K562 (cell line): Measurements from ENCODE around the gene ERI2. TPM values are rescaled to one million over a fixed set of nuclear protein-coding genes. Genes with fewer than 3 reads are reported as not detected.

Experiments
- polyA plus RNA-seq, 8 experiments: library from polyadenylated mRNA; depleted of rRNA in 4 of 8; stranded (reverse) in 5 of 8; unstranded in 3 of 8; fragments of >200 nt; fragmentation: Nextera tagmentation in 2 of 8; fragmentation: Illumina TruSeq in 1 of 8; extraction: Ambion mirVana in 2 of 8; extraction: Trizol in 1 of 8; gene quantifications; 2 replicates each; pipeline versions ENCODE4 v1.2.1 to v1.2.3, GENCODE V29; 2011 to 2014; ENCODE audit warnings: inconsistent platforms in 1 of 8, missing spikeins in 1 of 8
- small RNA-seq: library from RNA; depleted of rRNA; stranded (forward); fragments of <200 nt; gene quantifications from one replicate; pipeline ENCODE3, GENCODE V24; 2014
- total RNA-seq, 7 experiments: library from RNA; depleted of rRNA in 6 of 7; stranded (reverse); fragments of >200 nt in 6 of 7; fragmentation: Illumina TruSeq in 2 of 7; extraction: Trizol in 2 of 7; gene quantifications; 2 replicates each; pipeline versions ENCODE4 v1.2.1 to v1.2.3, GENCODE V29; 2011 to 2021; ENCODE audit warnings: low replicate concordance in 1 of 7

ERI2 gene
- total and polyA plus RNA-seq, 9 of the 15 experiments (the other 6 are each of a cell fraction or from before 2014, with no cell fraction given) = 23.3 to 57.0 (median 48.1) TPM

Small RNAs within 50 kb of the gene (small RNA-seq; reads per million reads assigned to genes)
- gene RF00618 = not detected
- gene RNU6-944P = not detected

Other genes with a start within 250 kb of the ERI2 start
- gene ACSM2B, start 230.1 kb downstream of the ERI2 start, total RNA-seq (2014; rRNA removed) = 0.16 TPM in 1 of 2 replicates, not detected in the other
- gene ACSM2B, start 230.1 kb downstream of the ERI2 start, total RNA-seq (2014; rRNA removed; fragmentation: Illumina TruSeq; extraction: Trizol) = 0.22 and 0.69 TPM in 2 replicates
- gene ACSM2B, start 230.1 kb downstream of the ERI2 start, total RNA-seq (2015; rRNA removed; fragmentation: Illumina TruSeq; extraction: Trizol) = not detected in 2 replicates
- 0.40 and 0.89 TPM in 2 replicates for gene ACSM2B, start 230.1 kb downstream of the ERI2 start, total RNA-seq (2021)
- gene ACSM2B, start 230.1 kb downstream of the ERI2 start, polyA plus RNA-seq (2011; rRNA removed) = not detected in 2 replicates
- 0.06 and 0.10 TPM in 2 replicates for gene ACSM2B, start 230.1 kb downstream of the ERI2 start, polyA plus RNA-seq (2014; fragmentation: Illumina TruSeq; extraction: Trizol)
- under 1 TPM; 0.45 to 0.64 TPM for gene ACSM2B, start 230.1 kb downstream of the ERI2 start, polyA plus RNA-seq (2014; fragmentation: Nextera tagmentation; extraction: Ambion mirVana)
- gene ACSM2B, start 230.1 kb downstream of the ERI2 start, polyA plus RNA-seq (2014; rRNA removed) = 0.68 TPM in 1 of 2 replicates, not detected in the other
- 0.09 and 0.37 TPM in 2 replicates for gene ACSM1, start 108.8 kb downstream of the ERI2 start, total RNA-seq (2014; rRNA removed)
- gene ACSM1, start 108.8 kb downstream of the ERI2 start, total RNA-seq (2014; rRNA removed; fragmentation: Illumina TruSeq; extraction: Trizol) = 0.25 and 0.29 TPM in 2 replicates
- gene ACSM1, start 108.8 kb downstream of the ERI2 start, total RNA-seq (2015; rRNA removed; fragmentation: Illumina TruSeq; extraction: Trizol) = 0.18 TPM in 1 of 2 replicates, not detected in the other
- 0.20 and 0.24 TPM in 2 replicates for gene ACSM1, start 108.8 kb downstream of the ERI2 start, total RNA-seq (2021)
- gene ACSM1, start 108.8 kb downstream of the ERI2 start, polyA plus RNA-seq (2011; rRNA removed) = 0.50 and 1.9 TPM in 2 replicates
- gene ACSM1, start 108.8 kb downstream of the ERI2 start, polyA plus RNA-seq (2014; fragmentation: Illumina TruSeq; extraction: Trizol) = 0.15 and 0.28 TPM in 2 replicates
- under 1 TPM; 0.08 to 0.23 TPM for gene ACSM1, start 108.8 kb downstream of the ERI2 start, polyA plus RNA-seq (2014; fragmentation: Nextera tagmentation; extraction: Ambion mirVana)
- gene ACSM1, start 108.8 kb downstream of the ERI2 start, polyA plus RNA-seq (2014; rRNA removed) = 0.11 and 0.16 TPM in 2 replicates
- 64.0 and 89.4 TPM in 2 replicates for gene THUMPD1, start 64.7 kb downstream of the ERI2 start, total RNA-seq (2014; rRNA removed)
- 77.5 and 94.0 TPM in 2 replicates for gene THUMPD1, start 64.7 kb downstream of the ERI2 start, total RNA-seq (2014; rRNA removed; fragmentation: Illumina TruSeq; extraction: Trizol)
- 92.6 and 101 TPM in 2 replicates for gene THUMPD1, start 64.7 kb downstream of the ERI2 start, total RNA-seq (2015; rRNA removed; fragmentation: Illumina TruSeq; extraction: Trizol)
- 53.6 and 56.8 TPM in 2 replicates for gene THUMPD1, start 64.7 kb downstream of the ERI2 start, total RNA-seq (2021)
- 42.2 and 42.7 TPM in 2 replicates for gene THUMPD1, start 64.7 kb downstream of the ERI2 start, polyA plus RNA-seq (2011; rRNA removed)
- gene THUMPD1, start 64.7 kb downstream of the ERI2 start, polyA plus RNA-seq (2014; fragmentation: Illumina TruSeq; extraction: Trizol) = 54.0 and 57.4 TPM in 2 replicates
- gene THUMPD1, start 64.7 kb downstream of the ERI2 start, polyA plus RNA-seq (2014; fragmentation: Nextera tagmentation; extraction: Ambion mirVana) = 10 to 100 TPM; 37.8 to 41.0 TPM
- gene THUMPD1, start 64.7 kb downstream of the ERI2 start, polyA plus RNA-seq (2014; rRNA removed) = 53.3 and 54.8 TPM in 2 replicates
- gene ACSM3, start 42.5 kb downstream of the ERI2 start, total RNA-seq (2014; rRNA removed) = 97.2 and 112 TPM in 2 replicates
- gene ACSM3, start 42.5 kb downstream of the ERI2 start, total RNA-seq (2014; rRNA removed; fragmentation: Illumina TruSeq; extraction: Trizol) = 182 and 199 TPM in 2 replicates
- 392 and 420 TPM in 2 replicates for gene ACSM3, start 42.5 kb downstream of the ERI2 start, total RNA-seq (2015; rRNA removed; fragmentation: Illumina TruSeq; extraction: Trizol)
- 128 and 134 TPM in 2 replicates for gene ACSM3, start 42.5 kb downstream of the ERI2 start, total RNA-seq (2021)
- 146 and 714 TPM in 2 replicates for gene ACSM3, start 42.5 kb downstream of the ERI2 start, polyA plus RNA-seq (2011; rRNA removed)
- gene ACSM3, start 42.5 kb downstream of the ERI2 start, polyA plus RNA-seq (2014; fragmentation: Illumina TruSeq; extraction: Trizol) = 167 and 204 TPM in 2 replicates
- gene ACSM3, start 42.5 kb downstream of the ERI2 start, polyA plus RNA-seq (2014; fragmentation: Nextera tagmentation; extraction: Ambion mirVana) = 100 to 1,000 TPM; 198 to 259 TPM
- 144 and 177 TPM in 2 replicates for gene ACSM3, start 42.5 kb downstream of the ERI2 start, polyA plus RNA-seq (2014; rRNA removed)
- 25.4 and 27.6 TPM in 2 replicates for gene REXO5, start 55 bp upstream of the ERI2 start, total RNA-seq (2014; rRNA removed)
- 25.3 and 28.7 TPM in 2 replicates for gene REXO5, start 55 bp upstream of the ERI2 start, total RNA-seq (2014; rRNA removed; fragmentation: Illumina TruSeq; extraction: Trizol)
- 30.8 and 32.5 TPM in 2 replicates for gene REXO5, start 55 bp upstream of the ERI2 start, total RNA-seq (2015; rRNA removed; fragmentation: Illumina TruSeq; extraction: Trizol)
- gene REXO5, start 55 bp upstream of the ERI2 start, total RNA-seq (2021) = 24.4 and 25.9 TPM in 2 replicates
- gene REXO5, start 55 bp upstream of the ERI2 start, polyA plus RNA-seq (2011; rRNA removed) = 43.7 and 45.1 TPM in 2 replicates
- gene REXO5, start 55 bp upstream of the ERI2 start, polyA plus RNA-seq (2014; fragmentation: Illumina TruSeq; extraction: Trizol) = 28.0 and 28.5 TPM in 2 replicates
- 10 to 100 TPM; 10.5 to 13.1 TPM for gene REXO5, start 55 bp upstream of the ERI2 start, polyA plus RNA-seq (2014; fragmentation: Nextera tagmentation; extraction: Ambion mirVana)
- 23.8 and 30.3 TPM in 2 replicates for gene REXO5, start 55 bp upstream of the ERI2 start, polyA plus RNA-seq (2014; rRNA removed)
- 2.2 TPM in 2 replicates for gene DCUN1D3, start 93.9 kb upstream of the ERI2 start, total RNA-seq (2014; rRNA removed)
- 2.2 and 3.2 TPM in 2 replicates for gene DCUN1D3, start 93.9 kb upstream of the ERI2 start, total RNA-seq (2014; rRNA removed; fragmentation: Illumina TruSeq; extraction: Trizol)
- gene DCUN1D3, start 93.9 kb upstream of the ERI2 start, total RNA-seq (2015; rRNA removed; fragmentation: Illumina TruSeq; extraction: Trizol) = 2.9 and 3.5 TPM in 2 replicates
- 3.8 and 4.7 TPM in 2 replicates for gene DCUN1D3, start 93.9 kb upstream of the ERI2 start, total RNA-seq (2021)
- 2.6 and 3.1 TPM in 2 replicates for gene DCUN1D3, start 93.9 kb upstream of the ERI2 start, polyA plus RNA-seq (2011; rRNA removed)
- gene DCUN1D3, start 93.9 kb upstream of the ERI2 start, polyA plus RNA-seq (2014; fragmentation: Illumina TruSeq; extraction: Trizol) = 1.4 and 1.6 TPM in 2 replicates
- 1 to 10 TPM; 1.0 to 1.9 TPM for gene DCUN1D3, start 93.9 kb upstream of the ERI2 start, polyA plus RNA-seq (2014; fragmentation: Nextera tagmentation; extraction: Ambion mirVana)
- gene DCUN1D3, start 93.9 kb upstream of the ERI2 start, polyA plus RNA-seq (2014; rRNA removed) = 1.8 and 2.4 TPM in 2 replicates
- gene LYRM1, start 94.3 kb upstream of the ERI2 start, total RNA-seq (2014; rRNA removed) = 22.0 and 32.7 TPM in 2 replicates
- 26.2 and 28.2 TPM in 2 replicates for gene LYRM1, start 94.3 kb upstream of the ERI2 start, total RNA-seq (2014; rRNA removed; fragmentation: Illumina TruSeq; extraction: Trizol)
- gene LYRM1, start 94.3 kb upstream of the ERI2 start, total RNA-seq (2015; rRNA removed; fragmentation: Illumina TruSeq; extraction: Trizol) = 26.0 and 26.5 TPM in 2 replicates
- 17.5 and 18.9 TPM in 2 replicates for gene LYRM1, start 94.3 kb upstream of the ERI2 start, total RNA-seq (2021)
- 26.9 and 32.7 TPM in 2 replicates for gene LYRM1, start 94.3 kb upstream of the ERI2 start, polyA plus RNA-seq (2011; rRNA removed)
- 36.9 and 40.2 TPM in 2 replicates for gene LYRM1, start 94.3 kb upstream of the ERI2 start, polyA plus RNA-seq (2014; fragmentation: Illumina TruSeq; extraction: Trizol)
- gene LYRM1, start 94.3 kb upstream of the ERI2 start, polyA plus RNA-seq (2014; fragmentation: Nextera tagmentation; extraction: Ambion mirVana) = 10 to 100 TPM; 40.0 to 44.1 TPM
- 26.3 and 27.3 TPM in 2 replicates for gene LYRM1, start 94.3 kb upstream of the ERI2 start, polyA plus RNA-seq (2014; rRNA removed)